HepG2 (cell line): ENCODE data around the gene UTF1. TPM values are rescaled to one million over a fixed set of nuclear protein-coding genes. Genes with fewer than 3 reads are reported as not detected.

ENCODE experiments used
- ATAC-seq: fragments of 200-7000 bp; cut with Tn5 transposase; 3 replicates; pipeline ENCODE4 v1.9.1; 2020; ENCODE audit warnings: mild to moderate bottlenecking, moderate library complexity
- BruUV-seq: library from RNA; stranded (reverse); fragments of 400-500 nt; replicated peaks from 2 replicates; lab custom pipeline; 2021; lab: Mats Ljungman, UMichigan
- CTCF ChIA-PET: fragments of 300-600 bp; formaldehyde crosslinking; extraction: SDS; loops from one replicate; lab custom pipeline; 2021; ENCODE audit warnings: low total read pairs, inconsistent platforms, low intra/inter-chr PET ratio; lab: Yijun Ruan, JAX
- POLR2A ChIA-PET: fragments of 350-600 bp; sonication (Branson Sonifier 250); formaldehyde crosslinking; loops from one replicate; lab custom pipeline; 2020; ENCODE audit warnings: antibody characterized with exemption, inconsistent platforms; lab: Yijun Ruan, JAX
- DNase-seq: peaks from one replicate; pipeline ENCODE4 v3.0.0-alpha.2; 2015; ENCODE audit warnings: low spot score
- FAIRE-seq: peaks from 3 replicates; lab custom pipeline; 2011; peaks lifted over from hg19 to GRCh38; lab: Jason Lieb, UNC
- H2AFZ ChIP-seq: one replicate; pipeline ENCODE4 v1.6.1; 2011; ENCODE audit warnings: low read length, inconsistent platforms
- H3K27ac ChIP-seq: fragments of 300-600 bp; 3 replicates; pipeline ENCODE4 v1.8.0; 2011; ENCODE audit warnings: mixed run types, mild to moderate bottlenecking, mixed read lengths, low read length, inconsistent platforms; ENCODE audit not compliant: insufficient read depth; ENCODE audit errors: extremely low read length
- H3K27me3 ChIP-seq, 2 experiments: fragments of 200-600 bp in 1 of 2; 2 replicates in 1 of 2; 3 replicates in 1 of 2; pipeline versions ENCODE4 v1.6.0 to v1.8.0; 2011; ENCODE audit warnings: low read length in 2 of 2, mild to moderate bottlenecking in 2 of 2, moderate library complexity in 2 of 2, inconsistent platforms in 1 of 2; ENCODE audit not compliant: insufficient read depth in 2 of 2, control insufficient read depth in 1 of 2
- H3K36me3 ChIP-seq, 2 experiments: fragments of 200-600 bp in 1 of 2; replicated peaks in 1 of 2; 2 replicates in 1 of 2; 3 replicates in 1 of 2; pipeline versions ENCODE4 v1.5.1 to v1.8.0; 2011; ENCODE audit warnings: low read length in 2 of 2, inconsistent platforms in 1 of 2; ENCODE audit not compliant: insufficient read depth in 2 of 2, control insufficient read depth in 1 of 2
- H3K4me1 ChIP-seq: 2 replicates; pipeline ENCODE4 v1.5.1; 2012; ENCODE audit warnings: low read length, inconsistent platforms; ENCODE audit not compliant: insufficient read depth
- H3K4me2 ChIP-seq: 2 replicates; pipeline ENCODE4 v1.6.0; 2011; ENCODE audit warnings: low read depth, low read length, inconsistent platforms
- H3K4me3 ChIP-seq, 3 experiments: fragments of 200-600 bp in 1 of 3; sonication (generic), shearing (Covaris generic) in 1 of 3; replicated peaks in 1 of 3; 2 replicates each; pipeline ENCODE4 v1.5.1; 2011 to 2016; ENCODE audit warnings: low read length in 3 of 3, inconsistent platforms in 2 of 3, low read depth in 2 of 3, mild to moderate bottlenecking in 2 of 3, control low read depth in 1 of 3, mixed read lengths in 1 of 3; ENCODE audit not compliant: insufficient read depth in 1 of 3
- H3K79me2 ChIP-seq: one replicate; pipeline ENCODE4 v1.6.1; 2011; ENCODE audit warnings: low read length, inconsistent platforms; ENCODE audit not compliant: insufficient read depth
- H3K9ac ChIP-seq: 2 replicates; pipeline ENCODE4 v1.6.0; 2011; ENCODE audit warnings: mild to moderate bottlenecking, low read depth, low read length, inconsistent platforms; ENCODE audit not compliant: insufficient read depth
- H3K9me3 ChIP-seq: 2 replicates; pipeline ENCODE4 v1.5.1; 2012; ENCODE audit warnings: mild to moderate bottlenecking, low read length
- H4K20me1 ChIP-seq: 2 replicates; pipeline ENCODE4 v1.6.0; 2011; ENCODE audit warnings: inconsistent platforms, mild to moderate bottlenecking, low read length, moderate library complexity; ENCODE audit not compliant: insufficient read depth
- CC2D1A ChIP-seq: sonication (generic); formaldehyde crosslinking; IDR thresholded peaks from 2 replicates; pipeline ENCODE4 v1.8.1; 2023; ENCODE audit warnings: mild to moderate bottlenecking, missing genetic modification reagents
- FOSL2 ChIP-seq: sonication (generic); formaldehyde crosslinking; IDR thresholded peaks from 2 replicates; pipeline ENCODE4 v1.4.0; 2020; ENCODE audit warnings: missing genetic modification reagents
- KLF15 ChIP-seq: sonication (generic); formaldehyde crosslinking; IDR thresholded peaks from 2 replicates; pipeline ENCODE4 v1.8.1; 2023; ENCODE audit warnings: borderline replicate concordance, mild to moderate bottlenecking, inconsistent platforms, missing genetic modification reagents, mixed read lengths
- MIER2 ChIP-seq: IDR thresholded peaks from 2 replicates; pipeline ENCODE4 v1.6.1; 2016; ENCODE audit warnings: missing biosample characterization, missing genetic modification reagents
- RELA ChIP-seq: sonication (generic); formaldehyde crosslinking; IDR thresholded peaks from 2 replicates; pipeline ENCODE4 v1.4.0; 2020; ENCODE audit warnings: missing genetic modification reagents
- SRF ChIP-seq: IDR thresholded peaks from 2 replicates; pipeline ENCODE4 v1.6.1; 2011; ENCODE audit warnings: mild to moderate bottlenecking, low read depth, low read length, moderate library complexity
- ZNF20 ChIP-seq: sonication (generic); formaldehyde crosslinking; IDR thresholded peaks from 2 replicates; pipeline ENCODE4 v1.4.0; 2020; ENCODE audit warnings: mild to moderate bottlenecking, moderate library complexity, missing genetic modification reagents
- ZSCAN29 ChIP-seq: sonication (generic); formaldehyde crosslinking; conservative IDR thresholded peaks from 2 replicates; pipeline ENCODE4 v1.4.0; 2020; ENCODE audit warnings: mild to moderate bottlenecking, missing genetic modification reagents
- ZSCAN30 ChIP-seq: sonication (generic); formaldehyde crosslinking; IDR thresholded peaks from 2 replicates; pipeline ENCODE4 v1.5.0; 2020; ENCODE audit warnings: mild to moderate bottlenecking, missing genetic modification reagents
- WGBS: methylation state at CpG from one replicate; pipeline ENCODE4 v1.1.6; 2017; ENCODE audit warnings: low lambda C conversion rate; 5-methylcytosine and 5-hydroxymethylcytosine counted together
- in situ Hi-C: cut with HindIII; loops from 2 replicates; pipeline ENCODE4 v1.10.0; 2017; ENCODE audit warnings: low pct_unique_long_range_greater_than_20kb; ENCODE audit not compliant: extremely low pct_ligation_motif_present
- intact Hi-C: fragments of 100-400 bp; cut with micrococcal nuclease; formaldehyde crosslinking; loops from one replicate; pipeline ENCODE4 v1.10.0; 2022; ENCODE audit not compliant: unreplicated experiment
- polyA plus RNA-seq, 8 experiments: library from polyadenylated mRNA; depleted of rRNA in 3 of 8; stranded (reverse) in 7 of 8; unstranded in 1 of 8; fragments of >200 nt; fragmentation: Illumina TruSeq in 4 of 8; extraction: Trizol in 4 of 8; gene quantifications; 2 replicates each; pipeline versions ENCODE4 v1.2.1 to v1.2.3, GENCODE V29; 2011 to 2016; ENCODE audit warnings: low read depth in 4 of 8, missing spikeins in 1 of 8, mixed read lengths in 1 of 8; ENCODE audit not compliant: insufficient read depth in 1 of 8
- total RNA-seq, 5 experiments: library from RNA; depleted of rRNA; stranded (reverse); fragments of >200 nt; fragmentation: Illumina TruSeq; extraction: Trizol; gene quantifications; 2 replicates each; pipeline ENCODE4 v1.2.3, GENCODE V29; 2016; ENCODE audit warnings: low read depth in 1 of 5
- TF ChIP-seq, protein P1 (sequence below): sonication (generic); formaldehyde crosslinking; IDR thresholded peaks from 2 replicates; pipeline ENCODE4 v1.5.1; 2020; ENCODE audit warnings: missing genetic modification reagents, mild to moderate bottlenecking, borderline replicate concordance

UTF1 gene
- total and polyA plus RNA-seq, 2 of the 13 experiments (the other 11 are each of a cell fraction or from before 2014, with no cell fraction given): not detected

DNA sequence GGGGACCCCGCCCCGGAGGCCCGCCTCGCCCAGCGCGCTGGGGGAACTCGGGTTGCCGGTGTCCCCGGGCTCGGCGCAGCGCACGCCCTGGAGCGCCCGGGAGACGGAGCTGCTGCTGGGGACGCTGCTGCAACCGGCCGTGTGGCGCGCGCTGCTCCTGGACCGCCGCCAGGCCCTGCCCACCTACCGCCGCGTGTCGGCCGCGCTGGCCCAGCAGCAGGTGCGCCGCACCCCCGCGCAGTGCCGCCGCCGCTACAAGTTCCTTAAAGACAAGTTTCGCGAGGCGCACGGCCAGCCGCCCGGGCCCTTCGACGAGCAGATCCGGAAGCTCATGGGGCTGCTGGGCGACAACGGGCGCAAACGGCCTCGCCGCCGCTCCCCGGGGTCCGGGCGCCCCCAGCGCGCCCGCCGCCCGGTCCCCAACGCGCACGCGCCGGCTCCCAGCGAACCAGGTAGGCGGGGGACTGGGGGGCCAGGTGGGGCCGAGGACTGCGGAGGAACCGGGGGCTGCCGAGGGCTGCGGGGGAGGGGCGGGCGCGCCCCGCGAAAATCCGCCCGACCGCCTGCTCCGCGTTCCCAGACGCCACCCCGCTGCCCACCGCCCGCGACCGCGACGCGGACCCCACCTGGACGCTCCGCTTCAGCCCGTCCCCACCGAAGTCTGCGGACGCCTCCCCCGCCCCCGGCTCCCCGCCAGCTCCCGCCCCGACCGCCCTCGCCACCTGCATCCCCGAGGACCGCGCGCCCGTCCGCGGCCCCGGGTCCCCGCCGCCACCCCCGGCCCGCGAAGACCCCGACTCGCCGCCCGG is 574 bp downstream of the UTF1 start:
- Histone ChIP-seq H3K4me2 (no peak overlapping the region), H3K4me3 (no peak overlapping the region)
- no peak for TF ChIP-seq RELA (CRISPR knock-in tag)
- TF ChIP-seq FOSL2 (CRISPR knock-in tag): no peak
- no peak for TF ChIP-seq SRF
- TF ChIP-seq ZNF20 (CRISPR knock-in tag): no peak
- TF ChIP-seq ZSCAN30 (CRISPR knock-in tag): no peak
- TF ChIP-seq, protein P1, sequence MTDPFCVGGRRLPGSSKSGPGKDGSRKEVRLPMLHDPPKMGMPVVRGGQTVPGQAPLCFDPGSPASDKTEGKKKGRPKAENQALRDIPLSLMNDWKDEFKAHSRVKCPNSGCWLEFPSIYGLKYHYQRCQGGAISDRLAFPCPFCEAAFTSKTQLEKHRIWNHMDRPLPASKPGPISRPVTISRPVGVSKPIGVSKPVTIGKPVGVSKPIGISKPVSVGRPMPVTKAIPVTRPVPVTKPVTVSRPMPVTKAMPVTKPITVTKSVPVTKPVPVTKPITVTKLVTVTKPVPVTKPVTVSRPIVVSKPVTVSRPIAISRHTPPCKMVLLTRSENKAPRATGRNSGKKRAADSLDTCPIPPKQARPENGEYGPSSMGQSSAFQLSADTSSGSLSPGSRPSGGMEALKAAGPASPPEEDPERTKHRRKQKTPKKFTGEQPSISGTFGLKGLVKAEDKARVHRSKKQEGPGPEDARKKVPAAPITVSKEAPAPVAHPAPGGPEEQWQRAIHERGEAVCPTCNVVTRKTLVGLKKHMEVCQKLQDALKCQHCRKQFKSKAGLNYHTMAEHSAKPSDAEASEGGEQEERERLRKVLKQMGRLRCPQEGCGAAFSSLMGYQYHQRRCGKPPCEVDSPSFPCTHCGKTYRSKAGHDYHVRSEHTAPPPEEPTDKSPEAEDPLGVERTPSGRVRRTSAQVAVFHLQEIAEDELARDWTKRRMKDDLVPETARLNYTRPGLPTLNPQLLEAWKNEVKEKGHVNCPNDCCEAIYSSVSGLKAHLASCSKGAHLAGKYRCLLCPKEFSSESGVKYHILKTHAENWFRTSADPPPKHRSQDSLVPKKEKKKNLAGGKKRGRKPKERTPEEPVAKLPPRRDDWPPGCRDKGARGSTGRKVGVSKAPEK: no peak
- TF ChIP-seq ZSCAN29: no peak
- no peak for TF ChIP-seq KLF15 (CRISPR knock-in tag)
- no peak for TF ChIP-seq MIER2
- TF ChIP-seq CC2D1A: no peak

More for the DNA sequence above, 574 bp downstream of the UTF1 start:
- Histone ChIP-seq H3K36me3 (no peaks in the 10 kb centered on the region), H3K4me1 (no peaks in the 10 kb centered on the region), H3K9ac (no peak overlapping the region), H2AFZ (no peak overlapping the region), H3K27ac (no peak overlapping the region), H3K79me2 (no peaks in the 10 kb centered on the region), H3K9me3 (no peaks in the 10 kb centered on the region), H3K27me3 (peaks cover 7 to 55% of the 10 kb centered on the region in 2 experiments), H4K20me1 (no peaks in the 10 kb centered on the region)
- DNase-seq (no peak), FAIRE-seq (no peak), ATAC-seq (no peak)
- ChIA-PET CTCF (no interaction called here), POLR2A (no interaction called here)
- no TSS peak for BruUV-seq
- intact Hi-C loops (no loop called here), in situ Hi-C loops (no loop called here)
- WGBS: 88% methylated on average over 51 of the region's 122 CpGs
